Chondrocyte (in vitro differentiated cells): ENCODE measurements around the gene IL17RE. TPM values are rescaled to one million over a fixed set of nuclear protein-coding genes. Genes with fewer than 3 reads are reported as not detected.
"Not testable (repeated sequence)": the region's sequence is repeated elsewhere in the genome, so short reads cannot be mapped to it uniquely, and the experiment has no call there.

ENCODE experiments used
- DNase-seq: peaks from one replicate; pipeline ENCODE4 v3.0.0; 2021; ENCODE audit warnings: mixed read lengths, low spot score
- H3K27ac Mint-ChIP-seq: one replicate; pipeline ENCODE4 v1.8.0; 2021; ENCODE audit warnings: mild to moderate bottlenecking, moderate library complexity, mixed read lengths; ENCODE audit not compliant: unreplicated experiment
- H3K27me3 Mint-ChIP-seq: 2 replicates; pipeline ENCODE4 v1.8.0; 2021; ENCODE audit warnings: low read depth, mixed read lengths
- H3K36me3 Mint-ChIP-seq: 2 replicates; pipeline ENCODE4 v1.8.0; 2021; ENCODE audit warnings: low read depth, mixed read lengths
- H3K4me1 Mint-ChIP-seq: 2 replicates; pipeline ENCODE4 v1.8.0; 2021; ENCODE audit warnings: low read depth, mild to moderate bottlenecking, mixed read lengths
- H3K4me3 Mint-ChIP-seq: one replicate; pipeline ENCODE4 v1.8.0; 2021; ENCODE audit warnings: mild to moderate bottlenecking, moderate library complexity, mixed read lengths; ENCODE audit not compliant: unreplicated experiment
- H3K9me3 Mint-ChIP-seq: 2 replicates; pipeline ENCODE4 v1.8.0; 2021; ENCODE audit warnings: low read depth, mixed read lengths
- CTCF ChIP-seq: fragments of 200-600 bp; sonication (generic); IDR thresholded peaks from 2 replicates; pipeline ENCODE4 v1.5.0; 2021; ENCODE audit warnings: antibody characterized with exemption, mild to moderate bottlenecking, moderate library complexity
- total RNA-seq: library from RNA; stranded (reverse); gene quantifications from 3 replicates; pipeline ENCODE4 v1.2.1, GENCODE V29; 2021

The IL17RE gene
- total RNA-seq, 1 donor from 2014 or later = 0.42 TPM

- Mint-ChIP-seq H3K27ac (no peak overlapping the region), H3K36me3 (no peaks in the 10 kb centered on the region), H3K4me3 (no peak overlapping the region), H3K4me1 (peaks cover 18% of the 10 kb centered on the region), H3K27me3 (no peaks in the 10 kb centered on the region), H3K9me3 (no peaks in the 10 kb centered on the region)
- TF ChIP-seq CTCF = no peak
- DNase-seq = no peak
Measured at GRCh38 chr3:9861626-9862130, 41.0 kb upstream of the IL17RE start.

GRCh38 chr3:9862391-9863057 is 40.1 kb upstream of the IL17RE start:
- peak; percentile 55 for TF ChIP-seq CTCF
- no peak overlapping the region for H3K4me3 Mint-ChIP-seq
- H3K9me3 Mint-ChIP-seq = no peaks in the 10 kb centered on the region
- H3K36me3 Mint-ChIP-seq = no peaks in the 10 kb centered on the region
- H3K27ac Mint-ChIP-seq = no peak overlapping the region
- H3K4me1 Mint-ChIP-seq = peaks cover 18% of the 10 kb centered on the region
- no peak for DNase-seq
- no peaks in the 10 kb centered on the region for H3K27me3 Mint-ChIP-seq

GRCh38 chr3:9863058-9863772 is 39.4 kb upstream of the IL17RE start:
- Mint-ChIP-seq H3K9me3 (no peaks in the 10 kb centered on the region), H3K27ac (no peak overlapping the region), H3K4me3 (no peak overlapping the region), H3K4me1 (peaks cover 18% of the 10 kb centered on the region), H3K27me3 (no peaks in the 10 kb centered on the region), H3K36me3 (no peaks in the 10 kb centered on the region)
- no peak for DNase-seq
- TF ChIP-seq CTCF = no peak

- peaks cover 18% of the 10 kb centered on the region for H3K4me1 Mint-ChIP-seq
- peak overlapping the region; percentile 91 for H3K27ac Mint-ChIP-seq
- peak overlapping the region; percentile 40 for H3K4me3 Mint-ChIP-seq
- no peaks in the 10 kb centered on the region for H3K9me3 Mint-ChIP-seq
- no peak for DNase-seq
- no peaks in the 10 kb centered on the region for H3K36me3 Mint-ChIP-seq
- H3K27me3 Mint-ChIP-seq = no peaks in the 10 kb centered on the region
- no peak for TF ChIP-seq CTCF
Measured at GRCh38 chr3:9864200-9864927, 38.3 kb upstream of the IL17RE start.

- not testable (repeated sequence) for DNase-seq, H3K27me3 Mint-ChIP-seq, H3K36me3 Mint-ChIP-seq, H3K9me3 Mint-ChIP-seq, H3K4me3 Mint-ChIP-seq
- Mint-ChIP-seq H3K4me1 (peaks cover 18% of the 10 kb centered on the region), H3K27ac (peak overlapping the region; percentile 91)
Measured at GRCh38 chr3:9865125-9865637, 37.5 kb upstream of the IL17RE start.
